B cell (primary cell): ENCODE data around the gene XRCC4. TPM values are rescaled to one million over a fixed set of nuclear protein-coding genes. Genes with fewer than 3 reads are reported as not detected.
"Not testable (repeated sequence)": the region's sequence is repeated elsewhere in the genome, so short reads cannot be mapped to it uniquely, and the experiment has no call there.

ENCODE experiments used
- ATAC-seq: fragments of 200-7000 bp; cut with Tn5 transposase; one replicate; pipeline ENCODE4 v1.10.0; 2021; ENCODE audit warnings: low read depth, mild to moderate bottlenecking, moderate number of reproducible peaks, moderate library complexity
- CTCF ChIA-PET: fragments of 350-600 bp; sonication (Branson Sonifier 250); formaldehyde crosslinking; loops from one replicate; lab custom pipeline; 2021; ENCODE audit warnings: antibody characterized with exemption, inconsistent platforms; lab: Charles Lee
- POLR2A ChIA-PET: fragments of 350-600 bp; sonication (Branson Sonifier 250); formaldehyde crosslinking; loops from one replicate; lab custom pipeline; 2021; ENCODE audit warnings: antibody characterized with exemption; lab: Charles Lee
- DNase-seq: peaks from one replicate; pipeline ENCODE4 v3.0.0; 2013
- H2AFZ ChIP-seq: 2 replicates; pipeline ENCODE4 v1.6.1; 2012; ENCODE audit warnings: mild to moderate bottlenecking, low read depth, low read length; ENCODE audit not compliant: insufficient read depth, poor library complexity, severe bottlenecking
- H3K27ac ChIP-seq, 2 donors: 1 replicate in 1 of 2; 2 replicates in 1 of 2; pipeline ENCODE4 v1.5.1; 2012 to 2013; ENCODE audit warnings: low read length in 2 of 2, mild to moderate bottlenecking in 2 of 2, moderate library complexity in 1 of 2
- H3K27me3 ChIP-seq, 4 experiments: fragments of 200-600 bp in 1 of 4; sonication (generic) in 1 of 4; replicated peaks in 1 of 4; 1 replicate in 2 of 4; 2 replicates in 2 of 4; pipeline versions ENCODE4 v1.6.1 to v1.7.0; 2013 to 2016; ENCODE audit warnings: low read length in 3 of 4, mild to moderate bottlenecking in 2 of 4, mixed read lengths in 1 of 4, moderate library complexity in 1 of 4; ENCODE audit not compliant: insufficient read depth in 4 of 4, control insufficient read depth in 3 of 4; ENCODE audit errors: control extremely low read depth in 1 of 4
- H3K36me3 ChIP-seq, 2 experiments: replicated peaks in 1 of 2; 1 replicate in 1 of 2; 2 replicates in 1 of 2; pipeline versions ENCODE4 v1.6.1 to v1.7.1; 2013; ENCODE audit warnings: low read length in 1 of 2; ENCODE audit not compliant: insufficient read depth in 2 of 2, control insufficient read depth in 1 of 2; ENCODE audit errors: control extremely low read depth in 1 of 2, extremely low read depth in 1 of 2
- H3K4me1 ChIP-seq, 2 donors: fragments of 200-600 bp in 1 of 2; sonication (generic) in 1 of 2; 1 replicate in 1 of 2; 2 replicates in 1 of 2; pipeline versions ENCODE4 v1.5.1 to v1.6.1; 2013 to 2017; ENCODE audit warnings: low read length in 2 of 2; ENCODE audit not compliant: control insufficient read depth in 2 of 2, insufficient read depth in 2 of 2
- H3K4me2 ChIP-seq: replicated peaks from 2 replicates; pipeline ENCODE3; 2012; ENCODE audit warnings: mild to moderate bottlenecking, low read depth, low read length; ENCODE audit not compliant: poor library complexity, severe bottlenecking
- H3K4me3 ChIP-seq, 5 experiments: fragments of 200-600 bp in 1 of 5; sonication (generic) in 1 of 5; 1 replicate in 3 of 5; 2 replicates in 2 of 5; pipeline versions ENCODE4 v1.5.1 to v1.7.0; 2011 to 2016; ENCODE audit warnings: low read length in 4 of 5, mild to moderate bottlenecking in 4 of 5, low read depth in 2 of 5, control low read depth in 1 of 5, moderate library complexity in 1 of 5; ENCODE audit not compliant: insufficient read depth in 1 of 5; ENCODE audit errors: control extremely low read depth in 1 of 5, extremely low read depth in 1 of 5
- H3K79me2 ChIP-seq: fragments of 200-600 bp; sonication (generic); one replicate; pipeline ENCODE4 v1.6.0; 2016; ENCODE audit warnings: low read length; ENCODE audit not compliant: control insufficient read depth, insufficient read depth
- H3K9ac ChIP-seq: fragments of 200-600 bp; sonication (generic); 2 replicates; pipeline ENCODE4 v1.6.1; 2017; ENCODE audit warnings: mild to moderate bottlenecking, low read length, moderate library complexity
- H3K9me3 ChIP-seq, 3 donors: one replicate each; pipeline versions ENCODE4 v1.6.1 to v1.7.1; 2013; ENCODE audit warnings: low read length in 2 of 3; ENCODE audit not compliant: control insufficient read depth in 2 of 3, insufficient read depth in 1 of 3; ENCODE audit errors: control extremely low read depth in 1 of 3
- H4K20me1 ChIP-seq: 2 replicates; pipeline ENCODE4 v1.6.0; 2012; ENCODE audit warnings: mild to moderate bottlenecking, low read length; ENCODE audit not compliant: insufficient read depth, control insufficient read depth, poor library complexity, severe bottlenecking
- H3K27ac Mint-ChIP-seq: one replicate; pipeline ENCODE4 v1.8.0; 2021; ENCODE audit warnings: mixed read lengths
- H3K27me3 Mint-ChIP-seq: one replicate; pipeline ENCODE4 v1.8.0; 2021; ENCODE audit warnings: mixed read lengths
- H3K4me1 Mint-ChIP-seq: one replicate; pipeline ENCODE4 v1.8.0; 2021; ENCODE audit warnings: mixed read lengths
- H3K4me3 Mint-ChIP-seq: one replicate; pipeline ENCODE4 v1.8.0; 2021; ENCODE audit warnings: mixed read lengths
- H3K9me3 Mint-ChIP-seq: one replicate; pipeline ENCODE4 v1.8.0; 2022; ENCODE audit warnings: mixed read lengths; ENCODE audit not compliant: insufficient read depth
- EZH2 ChIP-seq: IDR thresholded peaks from 2 replicates; pipeline ENCODE4 v1.6.1; 2012; ENCODE audit warnings: borderline replicate concordance, low read depth, mild to moderate bottlenecking, moderate library complexity, low read length; ENCODE audit not compliant: insufficient read depth, poor library complexity, severe bottlenecking
- WGBS: methylation state at CpG from one replicate; pipeline ENCODE4 v1.1.5; 2013; ENCODE audit warnings: missing lambda C conversion rate; ENCODE audit not compliant: insufficient coverage; 5-methylcytosine and 5-hydroxymethylcytosine counted together
- intact Hi-C: fragments of 100-400 bp; cut with micrococcal nuclease; formaldehyde crosslinking; loops from one replicate; pipeline ENCODE4 v1.10.0; 2022
- polyA plus RNA-seq: library from polyadenylated mRNA; depleted of rRNA; stranded (reverse); fragments of >200 nt; gene quantifications from 2 replicates; pipeline ENCODE4 v1.2.3, GENCODE V29; 2012
- total RNA-seq, 2 donors: library from RNA; stranded (reverse); fragments of 120-200 nt in 1 of 2; gene quantifications; 1 replicate in 1 of 2; 2 replicates in 1 of 2; pipeline versions ENCODE4 v1.2.3 to v1.2.4, GENCODE V29; 2013 to 2022
- TF ChIP-seq, protein P1 (sequence below): fragments of 200-600 bp; IDR thresholded peaks from one replicate; pipeline ENCODE4 v1.8.0; 2022; ENCODE audit warnings: antibody characterized with exemption, mild to moderate bottlenecking

The XRCC4 gene
- total and polyA plus RNA-seq, 2 donors (not counting 1 experiment from before 2014, with no cell fraction given) = 1.3 to 7.7 TPM

DNA sequence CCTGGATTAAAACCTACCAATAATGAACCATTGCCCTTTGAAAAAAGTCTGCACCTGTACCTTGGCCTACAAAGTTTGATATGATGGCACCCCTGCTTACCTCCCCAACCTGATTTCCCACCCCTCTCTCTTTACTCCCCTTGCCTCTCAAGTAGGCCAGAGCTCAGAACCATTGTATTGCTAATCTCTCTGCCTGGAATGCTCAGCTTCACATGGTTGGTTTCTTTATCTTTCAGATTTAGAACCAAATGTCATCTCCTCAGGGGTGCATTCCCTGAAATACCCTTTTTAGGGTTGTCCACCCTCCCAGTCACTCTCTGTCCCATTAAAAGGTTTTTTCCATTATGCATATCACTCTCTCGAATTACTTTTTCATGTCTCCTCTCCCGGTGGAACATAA lies 277.6 kb downstream of the XRCC4 start:
- H3K36me3 ChIP-seq = no peaks in the 10 kb centered on the region
- ChIA-PET CTCF (no interaction called here), POLR2A (no interaction called here)
- TF ChIP-seq EZH2 = no peak
- TF ChIP-seq, protein P1, sequence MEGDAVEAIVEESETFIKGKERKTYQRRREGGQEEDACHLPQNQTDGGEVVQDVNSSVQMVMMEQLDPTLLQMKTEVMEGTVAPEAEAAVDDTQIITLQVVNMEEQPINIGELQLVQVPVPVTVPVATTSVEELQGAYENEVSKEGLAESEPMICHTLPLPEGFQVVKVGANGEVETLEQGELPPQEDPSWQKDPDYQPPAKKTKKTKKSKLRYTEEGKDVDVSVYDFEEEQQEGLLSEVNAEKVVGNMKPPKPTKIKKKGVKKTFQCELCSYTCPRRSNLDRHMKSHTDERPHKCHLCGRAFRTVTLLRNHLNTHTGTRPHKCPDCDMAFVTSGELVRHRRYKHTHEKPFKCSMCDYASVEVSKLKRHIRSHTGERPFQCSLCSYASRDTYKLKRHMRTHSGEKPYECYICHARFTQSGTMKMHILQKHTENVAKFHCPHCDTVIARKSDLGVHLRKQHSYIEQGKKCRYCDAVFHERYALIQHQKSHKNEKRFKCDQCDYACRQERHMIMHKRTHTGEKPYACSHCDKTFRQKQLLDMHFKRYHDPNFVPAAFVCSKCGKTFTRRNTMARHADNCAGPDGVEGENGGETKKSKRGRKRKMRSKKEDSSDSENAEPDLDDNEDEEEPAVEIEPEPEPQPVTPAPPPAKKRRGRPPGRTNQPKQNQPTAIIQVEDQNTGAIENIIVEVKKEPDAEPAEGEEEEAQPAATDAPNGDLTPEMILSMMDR = no peak
- no peaks in the 10 kb centered on the region for H4K20me1 ChIP-seq
- H3K27me3 ChIP-seq = no peaks in the 10 kb centered on the region
- H3K4me2 ChIP-seq = no peak overlapping the region
- H3K4me3 Mint-ChIP-seq = no peak overlapping the region
- no peak overlapping the region for H3K4me3 ChIP-seq
- no peak for ATAC-seq
- no peak overlapping the region for H2AFZ ChIP-seq
- H3K79me2 ChIP-seq = no peaks in the 10 kb centered on the region
- H3K27me3 Mint-ChIP-seq = no peaks in the 10 kb centered on the region
- H3K4me1 Mint-ChIP-seq = no peaks in the 10 kb centered on the region
- peaks cover 0 to 7% (median 0%) of the 10 kb centered on the region in 3 donors for H3K9me3 ChIP-seq
- H3K27ac Mint-ChIP-seq = no peak overlapping the region
- no peak overlapping the region for H3K9ac ChIP-seq
- WGBS = no CpG with 5 or more reads among the region's 2 CpGs
- DNase-seq = no peak
- peaks cover 9% of the 10 kb centered on the region for H3K9me3 Mint-ChIP-seq
- no peak overlapping the region for H3K27ac ChIP-seq
- H3K4me1 ChIP-seq = no peaks in the 10 kb centered on the region
- intact Hi-C loops = no loop called here

DNA sequence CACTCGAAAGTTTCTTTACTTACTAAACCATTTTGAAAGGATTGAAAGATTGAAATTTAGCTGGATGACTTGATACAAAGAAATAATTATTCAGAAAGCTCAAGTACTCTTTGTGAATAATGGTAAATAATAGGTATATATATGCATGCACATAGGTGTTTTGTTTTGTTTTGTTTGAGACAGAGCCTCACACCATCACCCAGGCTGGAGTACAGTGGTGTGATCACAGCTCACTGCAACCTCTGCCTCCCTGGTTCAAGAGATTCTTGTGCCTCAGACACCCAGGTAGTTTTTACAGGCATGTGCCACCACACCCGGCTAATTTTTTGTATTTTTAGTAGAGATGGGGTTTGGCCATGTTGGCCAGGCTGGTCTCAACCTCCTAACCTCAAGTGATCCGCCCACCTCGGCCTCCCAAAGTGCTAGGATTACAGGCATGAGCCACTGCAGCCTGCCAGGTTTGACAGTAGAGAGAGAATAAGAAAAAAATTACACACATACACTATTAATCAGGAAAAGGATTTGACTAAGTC lies 278.2 kb downstream of the XRCC4 start:
- H3K36me3 ChIP-seq, H3K9ac ChIP-seq, POLR2A ChIA-PET, H3K9me3 Mint-ChIP-seq, H3K27me3 ChIP-seq, H3K27me3 Mint-ChIP-seq, H3K79me2 ChIP-seq, H3K4me3 ChIP-seq, H3K4me2 ChIP-seq, H4K20me1 ChIP-seq, H3K4me1 Mint-ChIP-seq, CTCF ChIA-PET, DNase-seq, H3K27ac ChIP-seq, intact Hi-C loops, ATAC-seq, H3K4me1 ChIP-seq, H2AFZ ChIP-seq, H3K9me3 ChIP-seq, H3K27ac Mint-ChIP-seq, H3K4me3 Mint-ChIP-seq: not testable (repeated sequence)
- no CpG with 5 or more reads among the region's 4 CpGs for WGBS
